Activated T-cell treated with anti-CD3 and anti-CD28 coated beads for 48 hours (primary cell): ENCODE measurements around the gene ASRGL1.

Experiments used
- DNase-seq: peaks from one replicate; pipeline ENCODE4 v3.0.0-alpha.2; 2020; ENCODE audit warnings: low read depth

Gene ASRGL1

DNA sequence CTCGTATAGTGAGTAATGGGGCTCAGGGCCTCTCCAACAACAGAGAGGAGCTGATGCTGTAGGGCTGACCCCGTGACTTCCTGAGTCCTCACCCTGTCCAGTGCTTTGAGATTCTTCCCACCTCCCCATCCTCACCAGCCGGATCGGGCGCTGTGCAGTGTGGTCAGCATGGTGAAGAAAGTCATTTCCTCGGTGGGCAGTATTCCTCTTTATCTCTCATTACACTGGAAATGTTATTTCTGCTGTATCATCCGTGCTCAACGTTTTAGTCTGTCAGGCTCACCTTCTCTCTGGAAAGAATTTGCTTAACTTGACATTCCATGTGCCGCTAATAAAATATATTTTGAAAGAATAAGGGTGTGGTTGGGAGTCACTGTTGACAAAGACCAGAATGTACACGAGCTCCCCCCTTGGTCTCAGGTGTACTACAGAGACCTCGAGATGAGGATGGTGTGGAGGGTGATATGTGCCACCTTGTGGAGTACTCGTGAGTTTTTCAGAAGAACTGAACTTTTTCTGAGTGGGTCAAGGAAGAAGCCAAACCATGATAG lies 55.9 kb downstream of the ASRGL1 start:
- DNase-seq: no peak

DNA sequence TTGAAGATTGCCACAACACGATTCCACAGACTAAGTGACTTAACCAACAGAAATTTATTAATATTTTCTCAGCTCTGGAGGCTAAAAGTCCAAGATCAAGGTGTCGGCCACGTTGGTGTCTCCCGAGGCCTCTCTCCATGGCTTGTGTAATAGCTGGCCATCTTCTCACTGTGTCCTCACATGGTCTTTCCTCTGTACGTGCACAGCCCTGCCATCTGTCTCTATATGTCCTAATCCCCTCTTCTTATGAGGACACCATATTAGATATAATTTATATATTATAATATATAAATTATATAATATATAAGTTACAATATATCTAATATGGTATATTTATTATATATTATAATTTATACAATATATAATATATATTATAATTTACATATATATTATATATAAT lies 56.5 kb downstream of the ASRGL1 start:
- DNase-seq: no peak

DNA sequence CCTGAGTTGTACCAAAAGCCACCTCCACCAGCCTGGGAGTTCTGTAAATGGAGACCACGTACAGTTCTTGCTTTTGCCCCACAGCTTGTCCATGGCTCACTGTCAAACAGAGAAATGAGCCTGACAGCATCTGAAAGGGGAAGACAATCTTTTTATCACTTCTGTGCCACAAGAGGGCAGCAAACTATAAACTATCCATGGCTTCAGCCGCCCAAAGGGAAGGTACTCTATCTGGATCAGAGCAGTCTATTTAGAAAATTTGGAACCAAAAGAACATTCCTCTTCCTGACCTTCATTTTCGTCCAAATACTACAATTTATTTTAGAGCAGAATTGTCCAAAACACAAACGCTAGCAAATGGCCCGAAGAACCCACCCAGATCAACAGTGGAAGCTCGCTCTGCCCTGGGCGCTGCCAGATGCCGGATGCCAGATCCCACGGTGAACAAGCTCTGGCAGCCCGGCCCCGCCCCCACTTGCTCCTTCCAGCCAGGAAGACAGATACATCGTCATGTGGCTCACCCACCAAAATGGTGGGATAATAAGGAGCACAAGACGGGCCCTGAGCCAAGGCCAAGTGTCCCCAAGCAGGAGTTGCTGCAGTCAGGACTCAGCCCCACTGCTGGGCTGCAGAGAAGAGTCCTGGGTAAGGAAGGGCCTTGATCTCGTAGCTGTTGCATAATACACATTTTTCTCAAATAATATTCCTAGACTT lies 57.7 kb downstream of the ASRGL1 start:
- no peak for DNase-seq

DNA sequence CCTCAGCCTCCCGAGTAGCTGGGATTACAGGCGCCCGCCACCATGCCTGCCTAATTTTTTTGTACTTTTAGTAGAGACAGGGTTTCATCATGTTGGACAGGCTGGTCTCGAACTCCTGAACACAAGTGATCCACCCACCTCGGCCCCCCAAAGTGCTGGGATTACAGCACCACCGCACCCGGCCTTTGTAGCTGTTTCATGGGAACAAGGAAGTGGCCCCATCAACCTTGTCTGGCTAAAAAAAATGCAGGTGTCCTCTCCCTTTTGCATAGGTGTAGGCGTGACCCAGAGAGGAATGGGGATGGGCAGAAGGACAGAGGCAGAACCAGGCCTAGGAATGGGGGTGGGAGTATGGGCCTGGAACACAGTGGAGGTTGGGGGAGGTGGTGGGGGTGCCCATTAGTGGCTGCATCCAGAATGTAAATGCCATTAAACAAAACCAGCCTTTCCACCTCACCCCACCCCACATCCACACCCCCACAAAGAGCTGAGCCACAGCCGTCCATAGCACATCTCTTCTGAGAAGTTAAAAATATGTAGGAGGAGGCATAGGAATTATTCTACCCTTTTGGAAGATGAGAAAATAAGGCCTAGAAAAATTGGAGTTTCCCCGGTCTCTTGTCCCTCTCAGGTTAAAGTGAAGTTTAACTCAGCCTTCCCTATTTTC lies 58.8 kb downstream of the ASRGL1 start:
- DNase-seq: no peak

DNA sequence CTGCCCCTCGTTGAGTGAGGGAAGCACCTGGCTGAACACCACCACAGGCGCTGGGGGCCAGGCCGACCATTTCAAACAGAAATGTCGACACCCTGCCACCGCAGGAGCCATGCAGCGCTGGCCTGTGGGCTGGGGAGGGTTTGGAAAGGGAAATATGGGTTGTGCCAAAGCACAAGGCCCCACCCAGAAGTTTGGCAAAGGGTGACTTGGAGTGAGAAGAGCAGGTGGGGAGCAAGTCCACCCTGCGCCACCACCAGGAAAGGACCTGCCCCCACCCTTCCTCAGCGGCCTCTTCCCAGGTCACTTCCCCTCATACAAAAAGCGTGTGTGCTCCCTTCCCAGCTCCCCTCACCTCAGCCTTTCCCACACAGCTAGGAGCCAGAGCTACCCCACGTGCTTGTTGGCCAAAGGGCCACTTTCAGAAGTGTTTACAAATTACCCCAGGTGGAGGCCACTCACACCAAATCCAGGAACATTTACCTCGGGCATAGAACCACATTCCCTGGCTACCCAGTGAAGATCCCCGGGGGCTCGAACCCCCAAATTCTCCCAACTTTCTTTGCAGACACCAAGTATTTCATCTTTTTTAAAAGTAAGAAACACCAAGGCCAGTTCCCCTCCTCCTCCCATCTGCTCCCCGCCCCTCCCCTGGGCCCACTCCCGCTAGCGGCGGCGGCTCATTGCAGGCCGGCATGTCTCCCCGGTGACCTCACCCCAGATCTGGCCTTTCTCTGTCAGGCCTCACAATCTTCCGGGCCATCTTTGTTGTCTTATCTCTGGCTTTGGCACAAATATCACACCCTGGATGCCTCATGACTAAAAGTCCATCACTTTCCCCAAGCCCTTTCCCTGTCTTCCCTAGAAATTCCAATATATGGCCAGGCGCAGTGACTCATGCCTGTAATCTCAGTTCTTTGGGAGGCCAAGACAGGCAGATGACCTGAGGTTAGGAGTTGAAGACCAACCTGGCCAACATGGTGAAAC lies 61.1 kb downstream of the ASRGL1 start:
- no peak for DNase-seq

DNA sequence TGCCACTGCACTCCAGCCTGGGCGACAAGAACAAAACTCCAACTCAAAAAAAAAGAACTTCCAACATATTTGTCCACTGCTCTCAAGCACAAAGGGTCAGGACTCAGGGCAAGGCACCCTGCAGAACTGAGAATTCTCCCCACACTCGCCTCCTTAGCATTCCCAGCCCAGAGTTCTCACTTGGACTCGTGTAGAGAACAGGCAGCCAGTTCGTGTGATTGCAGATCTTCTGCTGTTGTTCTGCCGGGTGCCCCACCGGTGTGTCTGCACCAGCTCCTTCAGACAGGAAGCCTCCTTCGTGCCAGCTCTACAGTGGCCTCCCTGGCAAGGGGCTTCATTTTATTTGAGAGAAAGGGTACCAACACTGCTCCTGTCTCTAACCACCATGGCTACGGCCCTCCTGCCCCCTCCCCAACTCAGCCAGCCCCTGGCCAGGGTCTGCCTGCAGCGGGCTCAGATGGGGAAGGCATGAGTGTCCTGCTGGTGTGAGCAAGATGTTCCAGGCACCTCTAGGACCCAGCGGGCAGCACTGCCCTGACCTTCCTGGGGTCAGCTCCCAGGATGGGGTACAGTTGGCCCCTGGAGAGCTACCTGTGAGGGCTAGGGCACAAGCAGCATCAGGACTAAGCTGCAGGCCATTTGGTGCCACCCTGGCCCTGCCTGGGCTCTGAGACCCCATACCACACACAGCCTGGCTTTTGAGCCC lies 62.1 kb downstream of the ASRGL1 start:
- no peak for DNase-seq

DNA sequence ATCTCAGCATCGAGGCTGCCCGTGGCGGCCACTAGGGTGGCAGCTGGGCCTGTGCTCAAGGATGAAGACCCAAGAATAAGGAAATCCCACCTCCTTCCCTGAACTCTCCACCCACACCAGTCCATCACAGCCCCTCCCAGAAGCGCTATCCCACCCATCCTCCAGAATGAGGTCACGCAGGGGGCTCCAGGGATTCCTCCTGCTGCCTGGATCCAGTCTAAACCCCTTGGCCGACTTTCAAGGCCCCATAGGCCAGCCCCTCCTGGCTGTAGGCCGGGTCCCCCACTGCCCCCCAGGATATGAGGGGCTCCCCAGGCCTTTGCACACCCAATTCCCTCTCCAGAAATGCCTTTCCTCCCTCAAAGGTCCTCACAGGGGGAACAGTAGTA lies 62.6 kb downstream of the ASRGL1 start:
- DNase-seq: no peak

DNA sequence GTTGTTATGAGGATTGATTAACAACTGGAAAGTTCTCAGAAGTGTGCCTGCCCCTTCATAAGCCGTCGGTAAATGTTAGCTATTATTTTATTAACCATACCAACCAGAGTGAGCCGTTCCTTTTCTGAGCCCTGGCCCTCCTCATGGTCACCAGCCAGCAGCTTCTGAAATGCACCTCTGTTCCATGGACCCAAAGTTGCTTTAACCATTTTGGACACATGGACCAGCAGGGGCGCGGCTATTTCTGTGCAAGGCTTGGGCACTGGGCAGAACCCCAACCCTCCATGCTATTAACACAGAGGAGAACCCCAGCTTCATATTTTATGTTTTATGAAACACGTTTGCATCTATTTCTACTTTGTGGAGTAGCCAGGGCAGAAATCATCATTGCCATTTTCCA lies 63.0 kb downstream of the ASRGL1 start:
- no peak for DNase-seq

DNA sequence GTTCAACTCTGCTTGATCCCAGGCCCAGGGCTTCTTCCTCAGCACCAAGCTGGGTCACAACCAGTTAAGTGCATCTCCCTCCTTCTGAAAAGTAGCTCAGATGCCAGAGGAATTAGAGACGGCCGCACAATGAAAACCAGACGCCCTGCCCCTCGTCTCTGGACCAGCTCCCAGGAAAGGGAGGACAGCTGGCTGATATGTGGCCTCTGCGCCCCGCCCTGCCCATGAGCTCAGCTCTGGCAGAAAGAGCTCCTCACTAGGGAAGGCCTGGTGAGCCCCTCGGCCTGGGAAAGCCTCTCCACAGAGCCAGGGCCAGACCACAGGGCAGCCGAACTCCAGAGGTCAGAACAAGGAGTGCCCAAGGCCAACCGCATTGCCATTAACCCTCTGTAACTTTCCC lies 63.5 kb downstream of the ASRGL1 start:
- DNase-seq: no peak

DNA sequence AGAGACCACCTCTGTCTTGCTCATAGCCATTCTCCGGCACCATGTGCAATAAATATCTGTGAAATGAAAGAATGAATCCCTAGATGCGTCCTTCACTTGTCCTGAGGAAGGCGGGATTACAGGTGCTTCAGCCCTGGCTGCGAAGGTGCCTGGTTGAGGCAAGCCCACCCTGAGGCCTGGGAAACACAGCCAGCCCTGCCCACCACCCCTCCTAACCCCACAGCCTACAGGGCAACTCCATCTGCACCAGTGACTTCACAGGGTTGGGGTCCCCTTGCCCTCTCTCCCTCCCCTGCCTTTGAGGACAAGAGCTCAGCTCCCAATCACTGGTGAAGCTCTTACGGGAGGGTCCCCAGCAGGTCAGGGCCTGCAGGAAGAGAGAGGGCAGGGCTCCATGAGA lies 64.1 kb downstream of the ASRGL1 start:
- DNase-seq: no peak

DNA sequence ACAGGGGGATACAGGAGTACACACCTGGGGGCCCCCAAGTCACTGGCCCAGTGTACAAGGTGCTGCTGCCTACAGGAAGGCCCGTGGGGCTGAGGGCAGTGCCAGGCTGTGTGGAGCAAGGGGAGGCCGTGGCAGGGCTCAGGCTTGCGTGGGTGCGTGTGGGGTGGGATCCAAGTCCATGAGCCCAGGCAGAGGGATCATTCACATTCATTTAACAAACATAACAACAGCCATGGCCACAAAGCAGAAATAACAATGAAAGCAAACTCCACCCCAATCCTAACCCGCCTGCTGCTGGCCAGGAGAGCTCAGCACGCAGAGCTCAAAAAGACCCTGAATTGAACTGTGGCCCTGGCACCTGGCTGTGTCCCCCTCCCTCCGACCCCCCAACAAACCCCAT lies 64.6 kb downstream of the ASRGL1 start:
- DNase-seq: no peak

DNA sequence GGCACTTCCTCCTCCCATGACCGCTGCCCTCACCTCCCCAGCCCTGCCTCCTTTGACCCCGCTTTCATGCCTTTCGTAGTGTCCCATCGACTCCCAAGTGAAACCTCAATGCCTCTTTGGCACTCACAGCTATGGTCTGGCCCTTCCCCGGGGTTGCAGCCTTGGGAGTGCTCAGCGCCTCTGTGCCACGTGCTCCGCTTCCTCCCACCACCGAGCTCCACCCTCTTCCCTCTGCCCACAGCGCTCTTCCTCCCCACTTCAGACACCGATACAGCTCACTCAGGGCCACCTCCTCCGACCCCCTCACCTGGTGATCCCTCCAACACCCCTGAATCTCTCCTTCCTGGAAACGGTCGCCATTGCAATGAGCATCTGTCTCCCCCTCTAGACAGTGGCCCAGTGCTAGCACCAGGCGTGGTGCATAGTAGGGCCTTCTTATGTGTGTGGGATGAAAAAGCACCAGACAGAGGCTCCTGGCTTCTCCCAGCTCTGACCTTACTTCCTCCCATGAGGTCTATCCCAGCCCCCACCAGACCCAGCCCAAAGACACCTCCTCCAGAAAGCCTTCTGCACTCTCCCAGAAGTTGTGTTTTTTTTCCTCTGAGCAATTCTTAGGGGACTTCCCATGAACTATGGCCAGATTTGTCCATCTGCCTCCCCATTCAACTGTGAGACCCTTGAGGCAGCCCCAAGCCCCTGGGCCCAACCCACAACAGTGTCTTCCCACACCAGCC lies 65.1 kb downstream of the ASRGL1 start:
- peak; percentile 39 for DNase-seq

DNA sequence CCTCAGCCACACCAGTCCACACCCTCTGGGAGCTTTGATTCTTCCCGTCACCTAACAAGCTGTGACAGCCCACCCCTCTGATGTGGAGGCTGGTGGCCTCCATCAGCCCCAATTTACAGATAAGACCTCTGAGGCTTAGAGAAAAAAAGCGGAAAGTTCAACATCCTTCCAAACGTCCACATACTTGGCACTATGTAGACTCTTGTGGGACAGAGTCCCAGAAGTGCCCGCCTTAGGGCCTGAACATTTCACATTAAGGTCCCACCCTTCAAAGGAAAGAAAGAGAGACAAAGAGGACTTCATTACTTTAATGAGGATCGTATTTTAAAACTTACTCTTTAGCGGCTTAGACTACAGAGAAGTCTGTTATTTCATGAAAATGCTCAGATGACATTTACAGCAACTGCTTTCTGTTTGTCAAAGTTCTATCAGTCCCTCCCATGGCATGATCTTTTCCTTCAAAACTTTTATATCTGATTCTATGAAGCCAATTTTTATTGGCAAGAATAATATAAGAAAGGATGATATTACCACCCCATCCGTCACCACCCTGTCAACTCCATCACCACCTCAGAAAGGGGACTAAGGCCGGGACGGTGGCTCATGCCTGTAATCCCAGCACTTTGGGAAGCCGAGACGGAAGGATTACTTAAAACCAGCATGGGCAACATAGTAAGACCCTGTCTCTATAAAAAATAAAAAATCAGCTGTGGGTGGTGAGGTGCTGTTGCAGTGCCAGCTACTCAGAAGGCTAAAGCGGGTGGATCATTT lies 65.9 kb downstream of the ASRGL1 start:
- DNase-seq: no peak

DNA sequence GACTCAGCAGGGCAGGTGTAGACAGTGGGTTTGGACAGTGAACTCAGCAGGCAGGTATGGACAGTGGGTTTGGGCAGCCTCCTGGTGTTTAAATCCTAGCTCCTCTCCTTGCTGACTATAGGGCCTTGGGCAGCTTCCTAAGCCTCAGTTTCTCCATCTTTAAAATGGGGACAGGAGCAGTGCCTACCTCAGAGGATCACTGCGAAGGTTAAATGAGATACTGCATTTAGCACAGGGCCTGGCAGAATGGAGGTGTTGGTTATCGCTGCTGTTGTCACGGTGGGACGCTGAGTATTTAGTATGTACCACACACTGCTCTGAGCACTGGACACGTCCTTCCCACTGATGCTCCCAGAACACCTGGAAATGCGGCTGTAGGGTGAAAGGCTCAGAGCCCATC lies 67.2 kb downstream of the ASRGL1 start:
- DNase-seq: no peak

DNA sequence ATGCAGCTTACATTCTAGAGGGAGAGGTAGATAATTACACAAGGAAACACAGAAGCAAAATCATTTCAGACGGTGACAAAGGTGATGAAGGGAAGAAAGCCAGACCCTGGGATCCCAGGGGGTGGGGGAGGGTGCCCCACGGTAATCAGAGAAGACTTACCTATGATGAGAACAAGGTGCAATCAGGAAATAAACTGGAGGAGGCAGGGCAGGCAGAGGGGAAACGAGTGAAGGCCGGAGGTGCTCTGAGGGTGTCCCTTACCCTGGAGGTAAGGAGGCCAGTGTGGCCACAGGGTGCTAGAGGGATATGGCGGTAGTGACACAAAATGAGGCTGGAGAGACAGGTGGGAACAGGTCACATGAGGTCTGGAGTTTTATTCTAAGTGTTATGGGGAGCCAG lies 67.7 kb downstream of the ASRGL1 start:
- DNase-seq: no peak

DNA sequence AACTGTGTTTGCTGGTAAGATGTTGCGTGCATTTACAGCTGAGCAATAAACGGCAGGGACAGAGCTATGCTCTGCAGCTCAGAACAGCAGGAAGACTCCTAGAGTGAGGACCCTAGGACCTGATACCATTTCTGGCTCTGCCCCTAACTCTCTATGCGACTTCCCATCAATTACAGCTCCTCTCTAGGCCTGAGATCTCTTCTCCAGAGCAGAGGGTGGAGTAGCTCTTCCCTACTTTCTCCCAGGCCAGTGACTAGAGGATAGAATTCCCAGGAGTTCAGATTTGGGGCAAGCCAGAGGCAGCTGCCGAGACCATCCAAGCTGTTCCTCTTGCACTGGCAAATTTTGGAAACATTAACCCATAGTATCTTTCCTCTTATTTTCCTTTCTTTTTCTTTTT lies 68.8 kb downstream of the ASRGL1 start:
- DNase-seq: no peak

DNA sequence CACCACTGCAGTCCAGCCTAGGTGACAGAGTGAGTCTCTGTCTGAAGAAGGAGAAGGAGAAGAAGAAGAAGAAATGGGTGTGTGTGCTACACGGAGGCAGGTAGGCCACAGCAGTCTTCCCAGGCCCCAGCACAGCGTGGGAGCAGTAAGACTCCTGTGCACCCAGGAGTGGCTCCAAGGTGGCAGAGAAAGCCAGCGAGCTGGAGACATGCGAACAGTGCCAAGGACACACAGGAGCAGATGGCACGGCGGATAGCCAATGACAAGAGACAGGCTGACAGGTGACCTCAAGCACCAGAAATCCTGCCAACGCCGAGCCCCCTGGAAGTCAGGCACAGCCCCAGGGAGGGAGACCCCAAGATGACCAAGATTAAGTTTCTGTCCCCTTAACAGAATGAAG lies 72.6 kb downstream of the ASRGL1 start:
- DNase-seq: no peak

DNA sequence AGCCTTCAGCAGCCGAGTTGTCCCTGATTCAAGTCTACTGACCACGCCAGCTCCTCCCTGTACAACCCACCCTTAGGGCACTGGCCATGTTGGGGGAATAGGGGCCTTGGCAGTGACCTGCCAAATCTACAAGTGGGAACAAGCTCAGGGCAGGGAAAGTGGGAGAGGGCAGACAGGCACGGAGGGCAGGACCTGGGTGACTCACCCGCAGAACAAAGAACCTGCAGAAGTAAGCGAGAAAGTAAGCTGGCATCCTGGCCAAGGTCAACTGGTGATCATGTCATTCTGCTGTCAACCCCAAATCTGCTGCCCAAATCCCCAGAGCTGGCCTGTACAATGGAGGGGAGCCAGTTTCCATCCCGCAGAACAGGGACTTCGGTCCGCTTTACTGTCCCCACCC lies 73.7 kb downstream of the ASRGL1 start:
- DNase-seq: no peak

DNA sequence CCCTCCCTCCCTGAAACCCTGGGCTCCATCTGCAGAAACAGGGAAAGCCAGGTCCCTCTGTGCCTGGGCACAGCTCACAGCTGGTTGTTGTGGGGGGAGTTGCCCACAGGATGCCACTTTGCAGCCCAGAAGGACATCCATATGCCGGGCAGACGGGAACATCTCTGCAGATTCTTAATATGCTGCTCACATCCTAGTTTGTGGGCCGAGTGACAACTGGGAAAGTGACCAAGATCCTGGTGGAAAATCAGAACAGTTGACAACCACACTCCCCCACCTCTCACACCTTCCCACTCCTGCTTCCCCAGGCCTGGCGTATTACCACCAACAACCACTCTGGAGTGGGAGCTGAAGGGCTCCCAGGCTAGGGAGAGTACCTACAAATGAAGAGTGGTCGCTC lies 74.3 kb downstream of the ASRGL1 start:
- no peak for DNase-seq

DNA sequence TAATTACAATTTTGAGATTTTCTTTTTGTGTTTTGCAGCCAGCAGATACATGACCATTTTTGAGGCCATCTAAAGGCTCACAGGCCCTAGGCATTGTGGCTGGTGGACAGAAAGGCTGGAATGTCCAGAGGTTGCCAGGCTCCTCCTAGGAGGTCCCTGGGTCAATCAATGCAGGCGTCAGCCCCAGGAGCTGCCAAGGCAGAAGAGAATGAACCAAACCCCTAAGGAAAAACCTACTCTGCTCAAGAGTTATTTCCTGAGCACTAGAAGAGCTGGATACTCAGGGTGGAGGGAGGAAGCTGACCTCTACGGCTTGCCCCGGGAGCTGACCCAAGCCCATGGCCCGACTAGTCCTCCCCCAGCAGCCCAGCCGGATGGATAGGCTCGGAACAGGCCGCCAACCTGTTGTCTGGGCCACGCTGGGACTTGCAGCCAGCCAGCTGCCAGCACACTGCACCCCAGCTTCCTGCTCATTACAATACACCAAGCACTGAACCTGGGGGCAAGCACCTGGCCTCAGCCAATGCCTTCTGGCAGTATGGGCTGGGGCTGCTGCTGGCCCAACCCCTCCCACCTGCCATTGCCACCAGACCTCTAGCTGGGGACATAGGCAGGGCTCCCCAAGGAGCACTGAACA lies 75.9 kb downstream of the ASRGL1 start:
- DNase-seq: no peak
